Kidney (tissue), 14 donors: ENCODE measurements around the gene PASD1. TPM values are rescaled to one million over a fixed set of nuclear protein-coding genes. Genes with fewer than 3 reads are reported as not detected.

ENCODE experiments used
- DNase-seq, 5 donors: peaks; one replicate each; pipeline ENCODE4 v3.0.0-alpha.2; 2013 to 2020
- FAIRE-seq: peaks from 2 replicates; lab custom pipeline; 2012; peaks lifted over from hg19 to GRCh38; lab: Jason Lieb, UNC
- H3K27ac ChIP-seq, 2 donors: one replicate each; pipeline ENCODE4 v1.7.0; 2013; ENCODE audit warnings: low read depth in 2 of 2, low read length in 2 of 2, inconsistent platforms in 1 of 2
- H3K27me3 ChIP-seq: one replicate; pipeline ENCODE4 v1.7.1; 2013; ENCODE audit warnings: low read length, inconsistent platforms; ENCODE audit not compliant: control insufficient read depth, insufficient read depth
- H3K36me3 ChIP-seq, 3 donors: one replicate each; pipeline versions ENCODE4 v1.7.0 to v1.7.1; 2013; ENCODE audit warnings: low read length in 3 of 3, control low read depth in 1 of 3, inconsistent platforms in 1 of 3; ENCODE audit not compliant: insufficient read depth in 3 of 3, control insufficient read depth in 2 of 3
- H3K4me1 ChIP-seq, 3 donors: one replicate each; pipeline versions ENCODE4 v1.7.0 to v1.7.1; 2013; ENCODE audit warnings: low read length in 3 of 3, inconsistent platforms in 1 of 3, low read depth in 1 of 3; ENCODE audit not compliant: control insufficient read depth in 2 of 3, insufficient read depth in 2 of 3
- H3K4me3 ChIP-seq, 3 donors: one replicate each; pipeline versions ENCODE4 v1.7.0 to v1.8.1; 2013; ENCODE audit warnings: low read length in 3 of 3, control low read depth in 1 of 3, inconsistent platforms in 1 of 3
- H3K9ac ChIP-seq, 3 donors: one replicate each; pipeline versions ENCODE4 v1.7.0 to v1.7.1; 2013; ENCODE audit warnings: low read length in 3 of 3, control low read depth in 1 of 3, inconsistent platforms in 1 of 3
- H3K9me3 ChIP-seq, 3 donors: one replicate each; pipeline versions ENCODE4 v1.7.0 to v1.7.1; 2013; ENCODE audit warnings: low read length in 3 of 3, control low read depth in 1 of 3, inconsistent platforms in 1 of 3; ENCODE audit not compliant: control insufficient read depth in 2 of 3, insufficient read depth in 1 of 3
- CTCF ChIP-seq: IDR thresholded peaks from 3 replicates; pipeline ENCODE4 v1.5.1; 2012; ENCODE audit warnings: mild to moderate bottlenecking, moderate library complexity, borderline replicate concordance; ENCODE audit not compliant: insufficient read depth; ENCODE audit errors: extremely low read depth
- intact Hi-C: fragments of 100-400 bp; cut with DNase I; formaldehyde crosslinking; loops from one replicate; pipeline ENCODE4 v1.11.1; 2022
- polyA plus RNA-seq: library from polyadenylated mRNA; stranded (reverse); fragments of 350-450 nt; fragmentation: Illumina TruSeq; extraction: RNeasy Lipid Tissue Mini Kit (QIAGEN cat#74804); gene quantifications from one replicate; pipeline ENCODE4 v1.2.3, GENCODE V29; 2014; ENCODE audit warnings: low read depth, low replicate concordance; ENCODE audit not compliant: insufficient read depth
- total RNA-seq: library from RNA; stranded (reverse); fragmentation: NEBNext Ultra II Directional; extraction: Animal tissue kit (Norgen Biotek cat#: 25700); gene quantifications from one replicate; pipeline ENCODE4 v1.2.1, GENCODE V29; 2021
- donor health status: control.
- donor health status: control.
- donor health status: control.
- donor health status: control.
- donor health status: control.
- donor health status: DM: yes; HTN: yes; CAD: no.
- donor health status: Normal renal cell carcinoma (clear cell type).

PASD1 gene
- total and polyA plus RNA-seq, 2 donors from 2014 or later, result not detected

- Histone ChIP-seq H3K27me3 (no peaks in the 10 kb centered on the region), H3K36me3 (no peaks in the 10 kb centered on the region), H3K9me3 (no peaks in the 10 kb centered on the region), H3K9ac (no peak overlapping the region), H3K4me3 (no peak overlapping the region), H3K4me1 (no peaks in the 10 kb centered on the region), H3K27ac (no peak overlapping the region)
- TF ChIP-seq CTCF, result no peak
- intact Hi-C loops, result no loop called here
- no peak for DNase-seq
- no peak for FAIRE-seq
Observed at GRCh38 chrX:151701531-151701930, 138.1 kb downstream of the PASD1 start.

GRCh38 chrX:151702026-151702714 lies 138.7 kb downstream of the PASD1 start:
- H3K36me3 ChIP-seq, result no peaks in the 10 kb centered on the region
- no peak overlapping the region for H3K9ac ChIP-seq
- H3K4me3 ChIP-seq, result no peak overlapping the region
- no peaks in the 10 kb centered on the region for H3K27me3 ChIP-seq
- intact Hi-C loops, result no loop called here
- no peak for TF ChIP-seq CTCF
- no peak for FAIRE-seq
- no peaks in the 10 kb centered on the region for H3K4me1 ChIP-seq
- no peaks in the 10 kb centered on the region for H3K9me3 ChIP-seq
- no peak for DNase-seq
- H3K27ac ChIP-seq, result no peak overlapping the region

GRCh38 chrX:151702741-151703340 lies 139.4 kb downstream of the PASD1 start:
- no peak overlapping the region for H3K9ac ChIP-seq
- no peak overlapping the region for H3K4me3 ChIP-seq
- H3K9me3 ChIP-seq, result no peaks in the 10 kb centered on the region
- no peaks in the 10 kb centered on the region for H3K4me1 ChIP-seq
- intact Hi-C loops, result no loop called here
- no peaks in the 10 kb centered on the region for H3K27me3 ChIP-seq
- no peaks in the 10 kb centered on the region for H3K36me3 ChIP-seq
- H3K27ac ChIP-seq, result no peak overlapping the region
- DNase-seq (no peak), FAIRE-seq (no peak)
- no peak for TF ChIP-seq CTCF
